Spleen (tissue), 11 donors: ENCODE results near the gene SPECC1. TPM values are rescaled to one million over a fixed set of nuclear protein-coding genes. Genes with fewer than 3 reads are reported as not detected.

ENCODE experiments used
- DNase-seq: peaks from one replicate; pipeline ENCODE4 v3.0.0-alpha.2; 2020
- H3K27ac ChIP-seq, 8 donors: fragments of 200-600 bp; sonication (generic) in 7 of 8; 1 replicate in 4 of 8; 2 replicates in 4 of 8; pipeline versions ENCODE4 v1.5.0 to v1.8.0; 2016 to 2021; ENCODE audit warnings: inconsistent platforms in 4 of 8, mild to moderate bottlenecking in 4 of 8, moderate library complexity in 1 of 8
- H3K27me3 ChIP-seq, 7 donors: fragments of 200-600 bp; sonication (generic) in 6 of 7; replicated peaks in 1 of 7; 1 replicate in 4 of 7; 2 replicates in 3 of 7; pipeline versions ENCODE4 v1.5.0 to v1.8.0; 2016 to 2021; ENCODE audit warnings: inconsistent platforms in 3 of 7, mild to moderate bottlenecking in 1 of 7
- H3K36me3 ChIP-seq, 6 donors: fragments of 200-600 bp; sonication (generic) in 5 of 6; 1 replicate in 4 of 6; 2 replicates in 2 of 6; pipeline versions ENCODE4 v1.5.0 to v1.8.0; 2016 to 2021; ENCODE audit warnings: inconsistent platforms in 2 of 6
- H3K4me1 ChIP-seq, 6 donors: fragments of 200-600 bp; sonication (generic) in 5 of 6; 1 replicate in 3 of 6; 2 replicates in 3 of 6; pipeline versions ENCODE4 v1.5.0 to v1.8.0; 2016 to 2021; ENCODE audit warnings: inconsistent platforms in 3 of 6
- H3K4me3 ChIP-seq, 8 donors: fragments of 200-600 bp; sonication (generic) in 7 of 8; 1 replicate in 4 of 8; 2 replicates in 4 of 8; pipeline versions ENCODE4 v1.5.0 to v1.8.0; 2016 to 2021; ENCODE audit warnings: inconsistent platforms in 4 of 8, mild to moderate bottlenecking in 4 of 8, moderate library complexity in 2 of 8
- H3K9me3 ChIP-seq, 8 donors: fragments of 200-600 bp; sonication (generic) in 7 of 8; 1 replicate in 4 of 8; 2 replicates in 4 of 8; pipeline versions ENCODE4 v1.5.0 to v1.8.0; 2016 to 2021; ENCODE audit warnings: inconsistent platforms in 4 of 8
- CTCF ChIP-seq, 11 experiments: fragments of 200-600 bp in 7 of 11; fragments of 450-650 bp in 4 of 11; sonication (generic) in 4 of 11; IDR thresholded peaks in 8 of 11; conservative IDR thresholded peaks in 3 of 11; 1 replicate in 7 of 11; 2 replicates in 4 of 11; pipeline versions ENCODE4 v1.4.0 to v1.8.0; 2016 to 2021; ENCODE audit warnings: antibody characterized with exemption in 11 of 11, inconsistent platforms in 4 of 11, mild to moderate bottlenecking in 1 of 11
- POLR2A ChIP-seq, 3 donors: fragments of 450-650 bp; IDR thresholded peaks; one replicate each; pipeline ENCODE4 v1.5.1; 2017; ENCODE audit warnings: antibody characterized with exemption in 3 of 3, mild to moderate bottlenecking in 1 of 3
- POLR2AphosphoS5 ChIP-seq, 3 donors: sonication (generic); formaldehyde crosslinking; IDR thresholded peaks; one replicate each; pipeline ENCODE4 v1.5.1; 2017; ENCODE audit warnings: antibody characterized with exemption in 3 of 3
- WGBS, 5 donors: extraction: QIAGEN DNeasy Blood & Tissue Kit in 3 of 5; methylation state at CpG; one replicate each; pipeline versions ENCODE4 v1.1.5 to v1.1.7; 2013 to 2018; 5-methylcytosine and 5-hydroxymethylcytosine counted together
- intact Hi-C: fragments of 100-400 bp; cut with DNase I; formaldehyde crosslinking; loops from one replicate; pipeline ENCODE4 v1.15.0; 2023; ENCODE audit warnings: low total_unique reads
- polyA plus RNA-seq, 3 donors: library from polyadenylated mRNA; stranded (reverse); fragments of 200-250 nt; gene quantifications; one replicate each; pipeline ENCODE4 v1.2.1, GENCODE V29; 2013
- total RNA-seq, 7 donors: library from RNA; depleted of rRNA in 3 of 7; stranded (reverse); fragments of >200 nt in 3 of 7; fragmentation: NEBNext Ultra II Directional in 4 of 7; extraction: Animal tissue kit (Norgen Biotek cat#: 25700) in 4 of 7; gene quantifications; one replicate each; pipeline versions ENCODE4 v1.1.0 to v1.2.1, GENCODE V29; 2016 to 2021
- donor health status: healthy with polysubstance abuse.
- donor health status: DM: no; HTN: no; CAD: no; lungs with moderate emphysema.
- donor health status: DM: no; HTN: no; CAD: no.
- donor health status: Bipolar disorder and iron deficiency.
- donor health status: healthy.
- donor health status: DM: no; HTN: no; CAD: no.
- donor health status: DM: yes; HTN: yes; CAD: no.

The SPECC1 gene
- total and polyA plus RNA-seq, 10 donors, result 7.4 to 129 (median 84.8) TPM

GRCh38 chr17:20254541-20254940 lies 245.4 kb downstream of the SPECC1 start:
- H3K36me3 ChIP-seq, result peaks cover 0 to 59% (median 16%) of the 10 kb centered on the region in 6 donors
- H3K9me3 ChIP-seq, result peaks cover 0 to 14% (median 7%) of the 10 kb centered on the region in 8 donors
- no peak overlapping the region for H3K27ac ChIP-seq
- intact Hi-C loops, result no loop called here
- DNase-seq, result no peak
- WGBS, 5 donors, result 89 to 98% (median 93%) methylated on average over 2 of the region's 2 CpGs
- no peak for TF ChIP-seq POLR2A (IDR thresholded peaks at IDR 0.05)
- no peak for TF ChIP-seq POLR2AphosphoS5 (IDR thresholded peaks at IDR 0.05)
- TF ChIP-seq CTCF (IDR thresholded peaks at IDR 0.05 in 8 of 11, conservative IDR thresholded peaks at IDR 0.05 in 3 of 11), result no peak
- no peak overlapping the region for H3K4me3 ChIP-seq
- H3K27me3 ChIP-seq, result no peaks in the 10 kb centered on the region
- no peaks in the 10 kb centered on the region for H3K4me1 ChIP-seq

DNA sequence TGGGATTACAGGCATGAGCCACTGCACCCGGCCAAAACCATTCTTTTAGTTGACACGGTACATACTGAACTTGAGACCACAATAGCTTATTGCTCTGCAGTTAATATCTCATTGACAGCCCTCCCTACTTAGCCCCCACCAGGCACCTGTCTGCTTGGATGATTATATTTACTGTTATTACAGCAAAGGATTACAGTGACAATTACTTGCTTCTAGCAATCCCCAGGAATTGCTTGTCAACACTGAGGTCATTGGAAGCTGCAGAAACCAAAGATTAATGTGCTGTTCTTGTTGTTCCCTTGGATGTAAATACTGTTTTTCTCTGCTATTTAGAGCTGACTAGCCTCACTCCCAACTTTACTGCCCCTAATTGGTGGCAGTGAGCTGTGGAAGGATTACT lies 247.0 kb downstream of the SPECC1 start:
- Histone ChIP-seq H3K27me3 (no peaks in the 10 kb centered on the region), H3K36me3 (peaks cover 0 to 68% (median 19%) of the 10 kb centered on the region in 6 donors), H3K27ac (no peak overlapping the region), H3K9me3 (peaks cover 0 to 9% (median 2%) of the 10 kb centered on the region in 8 donors), H3K4me1 (no peaks in the 10 kb centered on the region), H3K4me3 (no peak overlapping the region)
- 94 to 96% (median 95%) methylated on average over 2 of the region's 2 CpGs for WGBS, 5 donors
- intact Hi-C loops, result no loop called here
- no peak for TF ChIP-seq CTCF (IDR thresholded peaks at IDR 0.05 in 8 of 11, conservative IDR thresholded peaks at IDR 0.05 in 3 of 11)
- TF ChIP-seq POLR2A (IDR thresholded peaks at IDR 0.05), result no peak
- no peak for TF ChIP-seq POLR2AphosphoS5 (IDR thresholded peaks at IDR 0.05)
- DNase-seq, result no peak

DNA sequence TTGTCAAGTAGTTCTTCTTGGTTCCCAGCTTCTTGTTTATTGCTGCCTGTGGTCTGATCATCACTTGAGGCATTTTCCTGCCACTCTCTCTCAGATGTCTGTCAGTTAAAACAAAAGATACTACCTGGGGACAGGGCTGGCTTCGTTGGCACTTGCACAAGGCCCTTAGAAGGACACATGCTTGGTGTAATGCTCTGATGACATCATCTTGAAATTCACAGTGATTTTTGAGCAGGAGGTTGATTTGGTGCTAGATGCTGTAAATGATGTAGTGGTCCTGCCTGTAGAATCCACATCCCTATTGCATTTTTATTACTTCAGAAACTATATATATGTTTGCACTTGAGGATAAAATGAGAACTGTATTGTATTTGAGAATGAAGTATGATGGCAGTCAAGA lies 247.8 kb downstream of the SPECC1 start:
- no peak overlapping the region for H3K4me3 ChIP-seq
- intact Hi-C loops, result no loop called here
- DNase-seq, result no peak
- H3K27ac ChIP-seq, result no peak overlapping the region
- H3K27me3 ChIP-seq, result no peaks in the 10 kb centered on the region
- TF ChIP-seq CTCF (IDR thresholded peaks at IDR 0.05 in 8 of 11, conservative IDR thresholded peaks at IDR 0.05 in 3 of 11), result no peak
- no peak for TF ChIP-seq POLR2A (IDR thresholded peaks at IDR 0.05)
- TF ChIP-seq POLR2AphosphoS5 (IDR thresholded peaks at IDR 0.05), result no peak
- WGBS, 5 donors, result 75 to 90% (median 84%) methylated on average over 1 of the region's 1 CpG
- H3K4me1 ChIP-seq, result peaks cover 0 to 6% (median 0%) of the 10 kb centered on the region in 6 donors
- peaks cover 0 to 74% (median 19%) of the 10 kb centered on the region in 6 donors for H3K36me3 ChIP-seq
- peaks cover 0 to 9% (median 2%) of the 10 kb centered on the region in 8 donors for H3K9me3 ChIP-seq

DNA sequence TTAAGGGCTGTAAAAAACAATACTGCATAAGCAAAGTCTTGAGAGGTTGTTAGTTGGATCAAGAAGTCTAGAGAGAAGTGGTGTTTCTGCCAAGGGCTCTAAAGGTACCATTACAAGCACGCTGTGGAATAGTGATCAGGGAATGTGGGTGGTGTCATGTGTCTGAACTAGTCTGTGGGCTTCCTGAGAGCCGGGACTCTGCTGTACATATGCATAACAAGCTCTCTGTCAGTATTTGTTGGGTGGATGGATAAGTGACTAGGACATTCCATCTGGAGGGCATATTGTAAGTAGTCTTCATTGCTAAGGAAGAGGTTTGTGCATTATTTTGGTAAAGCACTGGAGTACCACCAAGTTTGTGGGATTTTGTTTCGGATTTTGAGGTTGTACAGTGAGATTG lies 248.6 kb downstream of the SPECC1 start:
- TF ChIP-seq POLR2AphosphoS5 (IDR thresholded peaks at IDR 0.05), result no peak
- TF ChIP-seq POLR2A (IDR thresholded peaks at IDR 0.05), result no peak
- TF ChIP-seq CTCF (IDR thresholded peaks at IDR 0.05 in 8 of 11, conservative IDR thresholded peaks at IDR 0.05 in 3 of 11), result no peak
- intact Hi-C loops, result no loop called here
- Histone ChIP-seq H3K27me3 (no peaks in the 10 kb centered on the region), H3K4me3 (no peak overlapping the region), H3K36me3 (peaks cover 0 to 81% (median 19%) of the 10 kb centered on the region in 6 donors), H3K9me3 (peaks cover 0 to 9% (median 2%) of the 10 kb centered on the region in 8 donors), H3K4me1 (peaks cover 0 to 14% (median 2%) of the 10 kb centered on the region in 6 donors), H3K27ac (no peak overlapping the region)
- DNase-seq, result no peak
- WGBS, 5 donors, result 89 to 93% (median 90%) methylated on average over 3 of the region's 3 CpGs
